Body of pancreas (tissue), 4 donors: ENCODE results near the gene DPP8. TPM values are rescaled to one million over a fixed set of nuclear protein-coding genes. Genes with fewer than 3 reads are reported as not detected.

ENCODE experiments used
- ATAC-seq: fragments of 150-250 bp; one replicate; pipeline ENCODE4 v1.9.1; 2016
- DNase-seq, 4 donors: peaks; one replicate each; pipeline ENCODE4 v3.0.0-alpha.2; 2019
- H3K27ac ChIP-seq, 4 donors: fragments of 200-600 bp; sonication (generic); 1 replicate in 3 of 4; 2 replicates in 1 of 4; pipeline versions ENCODE4 v1.5.1 to v1.6.1; 2016 to 2019; ENCODE audit warnings: mild to moderate bottlenecking in 1 of 4, mixed read lengths in 1 of 4, moderate library complexity in 1 of 4
- H3K27me3 ChIP-seq, 2 donors: fragments of 200-600 bp; sonication (generic); one replicate each; pipeline ENCODE4 v1.6.0; 2016; ENCODE audit warnings: mild to moderate bottlenecking in 1 of 2
- H3K36me3 ChIP-seq, 2 donors: fragments of 200-600 bp; sonication (generic); replicated peaks in 1 of 2; 2 replicates each; pipeline ENCODE4 v1.5.1; 2016; ENCODE audit warnings: low read depth in 2 of 2; ENCODE audit not compliant: insufficient read depth in 1 of 2
- H3K4me1 ChIP-seq: fragments of 200-600 bp; sonication (generic); one replicate; pipeline ENCODE4 v1.6.0; 2016
- H3K4me3 ChIP-seq, 2 donors: fragments of 200-600 bp; sonication (generic); 1 replicate in 1 of 2; 2 replicates in 1 of 2; pipeline ENCODE4 v1.5.1; 2016 to 2019
- H3K9me3 ChIP-seq, 3 donors: fragments of 200-600 bp; sonication (generic); 1 replicate in 2 of 3; 2 replicates in 1 of 3; pipeline ENCODE4 v1.5.1; 2016
- CTCF ChIP-seq, 7 experiments: fragments of 450-650 bp in 4 of 7; fragments of 200-600 bp in 3 of 7; sonication (generic) in 3 of 7; IDR thresholded peaks; one replicate each; pipeline ENCODE4 v1.5.1; 2016 to 2019; ENCODE audit warnings: antibody characterized with exemption in 7 of 7
- POLR2A ChIP-seq, 3 donors: fragments of 450-650 bp; IDR thresholded peaks; one replicate each; pipeline ENCODE4 v1.6.1; 2016; ENCODE audit warnings: antibody characterized with exemption in 3 of 3, mild to moderate bottlenecking in 2 of 3
- whole genome bisulfite sequencing, 2 donors: methylation state at CpG; one replicate each; pipeline ENCODE4 v1.1.5; 2017; 5-methylcytosine and 5-hydroxymethylcytosine counted together
- intact Hi-C: fragments of 100-400 bp; cut with DNase I; formaldehyde crosslinking; loops from one replicate; pipeline ENCODE4 v1.15.1; 2023
- total RNA-seq, 2 donors: library from RNA; depleted of rRNA; stranded (reverse); fragments of >200 nt; gene quantifications; one replicate each; pipeline ENCODE4 v1.1.0, GENCODE V29; 2016

Gene DPP8
- total RNA-seq, 2 donors from 2014 or later = 13.0 to 27.4 TPM

GRCh38 chr15:65409036-65409631, 108.4 kb downstream of the DPP8 start:
- H3K27ac ChIP-seq = no peak overlapping the region
- DNase-seq (no peak), ATAC-seq (no peak)
- intact Hi-C loops = no loop called here
- H3K36me3 ChIP-seq = no peaks in the 10 kb centered on the region
- H3K27me3 ChIP-seq = no peaks in the 10 kb centered on the region
- WGBS, 2 donors = 73 to 87% methylated on average over 7 of the region's 7 CpGs
- no peak for TF ChIP-seq POLR2A (IDR thresholded peaks at IDR 0.05)
- TF ChIP-seq CTCF (IDR thresholded peaks at IDR 0.05) = no peak
- peaks cover 7% of the 10 kb centered on the region for H3K4me1 ChIP-seq
- H3K4me3 ChIP-seq = no peak overlapping the region
- no peaks in the 10 kb centered on the region for H3K9me3 ChIP-seq

- Histone ChIP-seq H3K27me3 (no peaks in the 10 kb centered on the region), H3K36me3 (no peaks in the 10 kb centered on the region), H3K4me1 (peaks cover 7% of the 10 kb centered on the region), H3K27ac (no peak overlapping the region), H3K9me3 (no peaks in the 10 kb centered on the region), H3K4me3 (no peak overlapping the region)
- DNase-seq (no peak), ATAC-seq (no peak)
- WGBS, 2 donors = 71 to 73% methylated on average over 7 of the region's 7 CpGs
- intact Hi-C loops = no loop called here
- TF ChIP-seq POLR2A (IDR thresholded peaks at IDR 0.05) = no peak
- no peak for TF ChIP-seq CTCF (IDR thresholded peaks at IDR 0.05)
Measured at GRCh38 chr15:65408324-65409035, 109.0 kb downstream of the DPP8 start.

DNA sequence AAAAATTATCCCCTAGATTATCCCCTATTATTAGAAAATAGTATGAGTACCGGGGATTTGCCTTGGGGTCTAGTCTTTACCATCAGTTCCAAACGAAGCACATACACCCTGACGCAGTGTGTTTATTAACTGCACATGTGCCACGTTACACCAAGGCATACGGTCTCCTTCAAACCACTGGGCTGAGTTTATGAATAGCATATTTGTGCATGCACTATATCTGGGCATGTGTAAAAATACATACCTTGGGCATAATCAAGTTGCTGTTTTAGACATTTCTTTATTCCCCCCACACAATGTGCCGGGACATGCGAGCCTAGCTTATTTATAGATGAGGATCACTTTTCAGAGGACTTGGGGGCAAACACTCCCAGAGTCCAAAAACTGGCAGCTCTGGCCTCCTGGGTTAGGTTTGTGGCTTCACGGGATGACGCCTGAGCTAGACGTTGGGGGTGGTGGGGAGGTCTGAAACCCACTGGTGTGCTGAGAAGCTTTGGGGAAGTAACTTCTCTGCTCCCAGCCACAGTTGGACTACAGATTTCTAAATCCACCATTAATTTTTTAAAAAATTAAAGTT, 111.0 kb downstream of the DPP8 start:
- Histone ChIP-seq H3K4me1 (peaks cover 9% of the 10 kb centered on the region), H3K36me3 (no peaks in the 10 kb centered on the region), H3K27me3 (no peaks in the 10 kb centered on the region), H3K4me3 (no peak overlapping the region), H3K27ac (no peak overlapping the region), H3K9me3 (no peaks in the 10 kb centered on the region)
- DNase-seq = no peak
- intact Hi-C loops = no loop called here
- TF ChIP-seq CTCF (IDR thresholded peaks at IDR 0.05) (no peak), POLR2A (IDR thresholded peaks at IDR 0.05) (no peak)
- 87% methylated on average over 10 of the region's 10 CpGs for WGBS, 2 donors
- no peak for ATAC-seq

GRCh38 chr15:65405791-65406423, 111.6 kb downstream of the DPP8 start:
- ATAC-seq (no peak), DNase-seq (no peak)
- Histone ChIP-seq H3K4me1 (peaks cover 10% of the 10 kb centered on the region), H3K27ac (no peak overlapping the region), H3K9me3 (no peaks in the 10 kb centered on the region), H3K4me3 (no peak overlapping the region), H3K27me3 (no peaks in the 10 kb centered on the region), H3K36me3 (no peaks in the 10 kb centered on the region)
- 79 to 96% methylated on average over 7 of the region's 7 CpGs for WGBS, 2 donors
- TF ChIP-seq CTCF (IDR thresholded peaks at IDR 0.05) (no peak), POLR2A (IDR thresholded peaks at IDR 0.05) (no peak)
- intact Hi-C loops = no loop called here
